Measurements from ENCODE around the gene SPINK6. TPM values are rescaled to one million over a fixed set of nuclear protein-coding genes. Genes with fewer than 3 reads are reported as not detected.

The SPINK6 gene
- total and polyA plus RNA-seq, 2 donors (not counting 1 experiment from before 2014, with no cell fraction given) = not detected

DNA sequence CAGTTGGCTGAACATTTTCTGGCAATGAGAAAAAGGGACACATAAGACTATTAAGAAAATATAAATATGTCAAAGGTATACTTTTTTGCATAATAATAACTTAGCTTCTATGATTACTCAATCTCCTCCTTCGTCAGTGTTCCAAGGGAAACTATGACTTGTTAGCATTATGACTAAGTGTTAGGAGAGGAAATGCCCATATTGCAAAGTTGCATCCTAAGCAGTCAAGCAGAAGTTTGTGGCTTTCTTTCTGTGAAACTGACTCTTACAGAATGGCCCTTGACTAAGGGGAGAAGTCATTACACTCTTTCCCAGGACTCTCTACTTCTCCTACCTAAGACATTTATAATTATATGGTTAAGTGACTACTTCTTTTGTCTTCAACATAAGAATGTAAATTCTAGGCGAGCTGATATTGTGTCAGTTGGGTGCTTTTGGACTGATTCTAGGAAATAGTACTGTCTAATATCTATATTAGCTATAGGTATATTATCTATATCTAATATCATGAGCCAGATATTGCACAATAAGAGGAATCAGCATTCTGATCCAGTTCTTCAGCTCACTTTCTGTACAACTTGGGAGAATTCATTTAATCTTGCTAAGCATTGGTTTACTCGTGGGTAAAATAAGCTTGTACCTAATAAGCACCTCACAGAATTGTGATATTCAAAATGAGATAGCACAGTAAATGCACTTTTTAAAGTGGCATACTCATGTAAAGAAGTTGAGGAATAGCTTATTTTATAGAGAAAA lies 16.4 kb upstream of the SPINK6 start:
- Histone ChIP-seq H3K9ac (ENCODE audit: low read length) (no peak overlapping the region), H3K9me3 (ENCODE audit: control extremely low read depth in 1 of 3, control insufficient read depth in 2 of 3, insufficient read depth in 1 of 3, low read length in 2 of 3) (no peaks in the 10 kb centered on the region), H3K4me2 (replicated peaks; ENCODE audit: low read depth, low read length, poor library complexity, severe bottlenecking) (no peak overlapping the region), H3K4me3 (ENCODE audit: control extremely low read depth in 1 of 5, extremely low read depth in 1 of 5, insufficient read depth in 1 of 5, low read depth in 2 of 5, low read length in 4 of 5) (no peak overlapping the region), H2AFZ (ENCODE audit: insufficient read depth, low read depth, low read length, poor library complexity, severe bottlenecking) (no peak overlapping the region), H3K36me3 (replicated peaks in 1 of 2; ENCODE audit: control extremely low read depth in 1 of 2, control insufficient read depth in 1 of 2, extremely low read depth in 1 of 2, insufficient read depth in 2 of 2, low read length in 1 of 2) (no peaks in the 10 kb centered on the region), H3K4me1 (ENCODE audit: control insufficient read depth in 2 of 2, insufficient read depth in 2 of 2, low read length in 2 of 2) (no peaks in the 10 kb centered on the region), H3K27me3 (replicated peaks in 1 of 4; ENCODE audit: control extremely low read depth in 1 of 4, control insufficient read depth in 3 of 4, insufficient read depth in 4 of 4, low read length in 3 of 4) (peaks cover 0 to 3% (median 0%) of the 10 kb centered on the region in 4 experiments), H3K27ac (ENCODE audit: low read length in 2 of 2) (no peak overlapping the region), H3K79me2 (ENCODE audit: control insufficient read depth, insufficient read depth, low read length) (no peaks in the 10 kb centered on the region), H4K20me1 (ENCODE audit: control insufficient read depth, insufficient read depth, low read length, poor library complexity, severe bottlenecking) (no peaks in the 10 kb centered on the region)
- intact Hi-C loops (cut with micrococcal nuclease) = no loop called here
- H3K4me1 Mint-ChIP-seq = no peaks in the 10 kb centered on the region
- POLR2A ChIA-PET = no interaction called here
- no CpG with 5 or more reads among the region's 3 CpGs for WGBS (ENCODE audit: insufficient coverage)
- TF ChIP-seq, protein P1, sequence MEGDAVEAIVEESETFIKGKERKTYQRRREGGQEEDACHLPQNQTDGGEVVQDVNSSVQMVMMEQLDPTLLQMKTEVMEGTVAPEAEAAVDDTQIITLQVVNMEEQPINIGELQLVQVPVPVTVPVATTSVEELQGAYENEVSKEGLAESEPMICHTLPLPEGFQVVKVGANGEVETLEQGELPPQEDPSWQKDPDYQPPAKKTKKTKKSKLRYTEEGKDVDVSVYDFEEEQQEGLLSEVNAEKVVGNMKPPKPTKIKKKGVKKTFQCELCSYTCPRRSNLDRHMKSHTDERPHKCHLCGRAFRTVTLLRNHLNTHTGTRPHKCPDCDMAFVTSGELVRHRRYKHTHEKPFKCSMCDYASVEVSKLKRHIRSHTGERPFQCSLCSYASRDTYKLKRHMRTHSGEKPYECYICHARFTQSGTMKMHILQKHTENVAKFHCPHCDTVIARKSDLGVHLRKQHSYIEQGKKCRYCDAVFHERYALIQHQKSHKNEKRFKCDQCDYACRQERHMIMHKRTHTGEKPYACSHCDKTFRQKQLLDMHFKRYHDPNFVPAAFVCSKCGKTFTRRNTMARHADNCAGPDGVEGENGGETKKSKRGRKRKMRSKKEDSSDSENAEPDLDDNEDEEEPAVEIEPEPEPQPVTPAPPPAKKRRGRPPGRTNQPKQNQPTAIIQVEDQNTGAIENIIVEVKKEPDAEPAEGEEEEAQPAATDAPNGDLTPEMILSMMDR (IDR thresholded peaks at IDR 0.05) = no peak
- no peak for TF ChIP-seq EZH2 (IDR thresholded peaks at IDR 0.05; ENCODE audit: borderline replicate concordance, insufficient read depth, low read depth, low read length, poor library complexity, severe bottlenecking)
- CTCF ChIA-PET = interaction anchor here (1.4 kb wide), 1 partner anchor 544 kb away, joined by 6 read pairs; no protein-coding TSS in a partner anchor
- no peak for DNase-seq
- peaks cover 7% of the 10 kb centered on the region for H3K27me3 Mint-ChIP-seq
- no peak for ATAC-seq (ENCODE audit: low read depth)
- H3K9me3 Mint-ChIP-seq (ENCODE audit: insufficient read depth) = no peaks in the 10 kb centered on the region
- no peak overlapping the region for H3K27ac Mint-ChIP-seq
- H3K4me3 Mint-ChIP-seq = no peak overlapping the region

DNA sequence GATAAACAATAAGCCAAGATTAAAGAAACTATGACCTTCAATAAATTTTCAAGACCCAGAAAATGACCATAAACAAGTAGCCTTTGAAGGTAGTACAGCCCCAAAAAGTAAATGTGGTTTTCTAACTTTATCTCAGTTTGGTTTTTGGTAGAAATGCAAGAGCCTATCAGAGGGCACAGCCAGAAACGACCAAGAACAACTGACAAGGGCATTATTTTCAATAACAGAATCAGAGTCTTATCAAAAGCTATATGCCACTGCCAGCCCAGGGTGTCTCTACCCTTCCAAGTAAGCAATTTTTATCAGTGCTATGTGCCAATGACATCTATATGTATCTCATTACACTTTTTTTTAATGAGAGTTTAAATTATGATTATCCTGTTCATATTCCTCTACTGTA lies 11.8 kb upstream of the SPINK6 start:
- Mint-ChIP-seq H3K4me3 (no peak overlapping the region), H3K9me3 (ENCODE audit: insufficient read depth) (no peaks in the 10 kb centered on the region), H3K27me3 (no peaks in the 10 kb centered on the region), H3K4me1 (no peaks in the 10 kb centered on the region), H3K27ac (no peak overlapping the region)
- Histone ChIP-seq H3K4me3 (ENCODE audit: control extremely low read depth in 1 of 5, extremely low read depth in 1 of 5, insufficient read depth in 1 of 5, low read depth in 2 of 5, low read length in 4 of 5) (no peak overlapping the region), H3K79me2 (ENCODE audit: control insufficient read depth, insufficient read depth, low read length) (no peaks in the 10 kb centered on the region), H3K9ac (ENCODE audit: low read length) (no peak overlapping the region), H3K9me3 (ENCODE audit: control extremely low read depth in 1 of 3, control insufficient read depth in 2 of 3, insufficient read depth in 1 of 3, low read length in 2 of 3) (no peaks in the 10 kb centered on the region), H3K4me2 (replicated peaks; ENCODE audit: low read depth, low read length, poor library complexity, severe bottlenecking) (no peak overlapping the region), H3K27ac (ENCODE audit: low read length in 2 of 2) (no peak overlapping the region), H2AFZ (ENCODE audit: insufficient read depth, low read depth, low read length, poor library complexity, severe bottlenecking) (no peak overlapping the region), H3K36me3 (replicated peaks in 1 of 2; ENCODE audit: control extremely low read depth in 1 of 2, control insufficient read depth in 1 of 2, extremely low read depth in 1 of 2, insufficient read depth in 2 of 2, low read length in 1 of 2) (no peaks in the 10 kb centered on the region), H3K4me1 (ENCODE audit: control insufficient read depth in 2 of 2, insufficient read depth in 2 of 2, low read length in 2 of 2) (no peaks in the 10 kb centered on the region), H3K27me3 (replicated peaks in 1 of 4; ENCODE audit: control extremely low read depth in 1 of 4, control insufficient read depth in 3 of 4, insufficient read depth in 4 of 4, low read length in 3 of 4) (peaks cover 0 to 3% (median 0%) of the 10 kb centered on the region in 4 experiments), H4K20me1 (ENCODE audit: control insufficient read depth, insufficient read depth, low read length, poor library complexity, severe bottlenecking) (no peaks in the 10 kb centered on the region)
- DNase-seq (no peak), ATAC-seq (ENCODE audit: low read depth) (no peak)
- intact Hi-C loops (cut with micrococcal nuclease) = no loop called here
- WGBS (ENCODE audit: insufficient coverage) = no CpG with 5 or more reads among the region's 1 CpG
- TF ChIP-seq, protein P1 (IDR thresholded peaks at IDR 0.05) = no peak
- no peak for TF ChIP-seq EZH2 (IDR thresholded peaks at IDR 0.05; ENCODE audit: borderline replicate concordance, insufficient read depth, low read depth, low read length, poor library complexity, severe bottlenecking)
- POLR2A ChIA-PET = no interaction called here
- CTCF ChIA-PET = interaction anchor here (1.4 kb wide), 1 partner anchor 540 kb away, joined by 4 read pairs; no protein-coding TSS in a partner anchor
